OCI-LY7 (cell line): ENCODE measurements around the gene ANKH. TPM values are rescaled to one million over a fixed set of nuclear protein-coding genes. Genes with fewer than 3 reads are reported as not detected.

Experiments used
- BruUV-seq: library from RNA; stranded (reverse); fragments of 400-500 nt; replicated peaks from 2 replicates; lab custom pipeline; 2021; lab: Mats Ljungman, UMichigan
- CTCF ChIA-PET: fragments of 300-600 bp; sonication (Branson Sonifier 250); formaldehyde crosslinking; loops from one replicate; lab custom pipeline; 2022; ENCODE audit warnings: antibody characterized with exemption; ENCODE audit not compliant: unreplicated experiment; lab: Charles Lee
- POLR2A ChIA-PET: fragments of 300-600 bp; sonication (Branson Sonifier 250); formaldehyde crosslinking; loops from one replicate; lab custom pipeline; 2022; ENCODE audit warnings: antibody characterized with exemption; lab: Charles Lee
- DNase-seq: peaks from one replicate; pipeline ENCODE4 v3.0.0-alpha.2; 2015; ENCODE audit warnings: low spot score
- H2AFZ ChIP-seq: fragments of 200-600 bp; sonication (generic), shearing (Covaris generic); 2 replicates; pipeline ENCODE4 v1.6.1; 2014; ENCODE audit warnings: mild to moderate bottlenecking, antibody characterized with exemption, low read length, moderate library complexity
- H3K27ac ChIP-seq: fragments of 200-600 bp; sonication (generic); 2 replicates; pipeline ENCODE4 v1.5.1; 2014; ENCODE audit warnings: mixed run types, low read depth, mild to moderate bottlenecking, moderate library complexity, low read length, inconsistent platforms; ENCODE audit not compliant: poor library complexity, severe bottlenecking
- H3K36me3 ChIP-seq: fragments of 200-600 bp; sonication (generic); 2 replicates; pipeline ENCODE4 v1.6.1; 2014; ENCODE audit warnings: mild to moderate bottlenecking, antibody characterized with exemption, low read length, moderate library complexity, mixed read lengths; ENCODE audit not compliant: insufficient read depth
- H3K4me1 ChIP-seq: fragments of 200-600 bp; sonication (generic); 2 replicates; pipeline ENCODE4 v1.5.1; 2014; ENCODE audit warnings: mild to moderate bottlenecking, low read length; ENCODE audit not compliant: insufficient read depth, poor library complexity, severe bottlenecking
- H3K4me2 ChIP-seq: fragments of 200-600 bp; sonication (generic); 2 replicates; pipeline ENCODE4 v1.6.1; 2014; ENCODE audit warnings: mild to moderate bottlenecking, low read length
- H3K4me3 ChIP-seq: fragments of 200-600 bp; sonication (generic); 2 replicates; pipeline ENCODE4 v1.5.1; 2014; ENCODE audit warnings: mild to moderate bottlenecking, low read depth, low read length; ENCODE audit not compliant: poor library complexity, severe bottlenecking
- H3K79me2 ChIP-seq: fragments of 200-600 bp; sonication (generic); 2 replicates; pipeline ENCODE4 v1.6.1; 2016; ENCODE audit warnings: low read depth, mild to moderate bottlenecking, low read length, moderate library complexity, mixed read lengths; ENCODE audit not compliant: insufficient read depth
- H3K9me2 ChIP-seq: fragments of 200-600 bp; sonication (generic); 2 replicates; pipeline ENCODE4 v1.6.1; 2016; ENCODE audit warnings: mild to moderate bottlenecking, low read length, mixed read lengths; ENCODE audit not compliant: insufficient read depth
- H3K9me3 ChIP-seq: fragments of 200-600 bp; sonication (generic); 2 replicates; pipeline ENCODE4 v1.6.1; 2014; ENCODE audit warnings: mild to moderate bottlenecking, mixed run types, low read length, mixed read lengths
- H4K20me1 ChIP-seq: fragments of 200-600 bp; sonication (generic); 2 replicates; pipeline ENCODE4 v1.6.1; 2014; ENCODE audit warnings: mild to moderate bottlenecking, antibody characterized with exemption, low read length, moderate library complexity, mixed read lengths; ENCODE audit not compliant: insufficient read depth
- CTCF ChIP-seq: fragments of 200-600 bp; sonication (generic); conservative IDR thresholded peaks from 2 replicates; pipeline ENCODE4 v1.5.1; 2014; ENCODE audit warnings: mild to moderate bottlenecking, antibody characterized with exemption, low read length, moderate library complexity, mixed read lengths
- EZH2phosphoT487 ChIP-seq: fragments of 200-600 bp; sonication (generic); IDR thresholded peaks from 2 replicates; pipeline ENCODE4 v1.6.1; 2018; ENCODE audit warnings: low read depth, borderline replicate concordance, mild to moderate bottlenecking, mixed run types, antibody characterized with exemption, low read length, moderate library complexity, mixed read lengths
- intact Hi-C: fragments of 100-400 bp; cut with micrococcal nuclease; formaldehyde crosslinking; loops from one replicate; pipeline ENCODE4 v1.10.0; 2022; ENCODE audit not compliant: unreplicated experiment
- total RNA-seq, 2 experiments: library from RNA; depleted of rRNA in 1 of 2; stranded (reverse); fragments of >200 nt in 1 of 2; shearing (Covaris generic) in 1 of 2; gene quantifications; 2 replicates each; pipeline ENCODE4 v1.2.3, GENCODE V29; 2014 to 2022

Gene ANKH
- total RNA-seq, 2 experiments from 2014 or later: 23.1 to 80.4 TPM

- Histone ChIP-seq H3K4me1 (peaks cover 14% of the 10 kb centered on the region), H3K4me3 (no peak overlapping the region), H3K79me2 (no peaks in the 10 kb centered on the region), H2AFZ (no peak overlapping the region), H3K27ac (no peak overlapping the region), H3K9me3 (no peaks in the 10 kb centered on the region), H3K4me2 (0 out of 2 replicates have a peak overlapping the region, but pooled peaks have one; percentile 8), H3K9me2 (no peaks in the 10 kb centered on the region), H4K20me1 (no peaks in the 10 kb centered on the region), H3K36me3 (peaks cover 6% of the 10 kb centered on the region)
- TF ChIP-seq CTCF (no peak), EZH2phosphoT487 (no peak)
- no TSS peak for BruUV-seq
- no peak for DNase-seq
- POLR2A ChIA-PET: interaction anchor here (0.5 to 0.9 kb wide), 4 partner anchors 22 to 101 kb away, joined by 3 to 4 read pairs (median 3); no protein-coding TSS in a partner anchor
- intact Hi-C loops: no loop called here
- CTCF ChIA-PET: no interaction called here
Measured at GRCh38 chr5:14767735-14768507, 103.7 kb downstream of the ANKH start.

GRCh38 chr5:14767053-14767452, 104.5 kb downstream of the ANKH start:
- no peak overlapping the region for H3K4me3 ChIP-seq
- intact Hi-C loops: no loop called here
- H3K9me2 ChIP-seq: no peaks in the 10 kb centered on the region
- H3K4me1 ChIP-seq: peaks cover 23% of the 10 kb centered on the region
- no peak overlapping the region for H3K4me2 ChIP-seq
- TF ChIP-seq EZH2phosphoT487: no peak
- TF ChIP-seq CTCF: no peak
- H3K79me2 ChIP-seq: no peaks in the 10 kb centered on the region
- H3K36me3 ChIP-seq: peaks cover 6% of the 10 kb centered on the region
- H4K20me1 ChIP-seq: no peaks in the 10 kb centered on the region
- no TSS peak for BruUV-seq
- no peaks in the 10 kb centered on the region for H3K9me3 ChIP-seq
- DNase-seq: no peak
- H3K27ac ChIP-seq: no peak overlapping the region
- POLR2A ChIA-PET: interaction anchor here (0.6 to 1.0 kb wide), 4 partner anchors 16 to 229 kb away, joined by 3 to 5 read pairs (median 4); no protein-coding TSS in a partner anchor
- H2AFZ ChIP-seq: no peak overlapping the region
- CTCF ChIA-PET: no interaction called here

GRCh38 chr5:14766584-14766983, 105.0 kb downstream of the ANKH start:
- ChIA-PET CTCF (no interaction called here), POLR2A (interaction anchor here (0.5 to 1.0 kb wide), 2 partner anchors 63 to 230 kb away, joined by 5 read pairs; no protein-coding TSS in a partner anchor)
- intact Hi-C loops: no loop called here
- Histone ChIP-seq H3K9me2 (no peaks in the 10 kb centered on the region), H3K4me2 (no peak overlapping the region), H3K4me3 (no peak overlapping the region), H3K4me1 (peaks cover 27% of the 10 kb centered on the region), H4K20me1 (no peaks in the 10 kb centered on the region), H3K79me2 (no peaks in the 10 kb centered on the region), H3K27ac (no peak overlapping the region), H3K9me3 (no peaks in the 10 kb centered on the region), H3K36me3 (peaks cover 6% of the 10 kb centered on the region), H2AFZ (no peak overlapping the region)
- no peak for DNase-seq
- no TSS peak for BruUV-seq
- TF ChIP-seq CTCF (no peak), EZH2phosphoT487 (no peak)
